ENCODE results near the gene ACYP2. TPM values are rescaled to one million over a fixed set of nuclear protein-coding genes. Genes with fewer than 3 reads are reported as not detected.
"Not testable (repeated sequence)": the region's sequence is repeated elsewhere in the genome, so short reads cannot be mapped to it uniquely, and the experiment has no call there.

ACYP2 gene
- total RNA-seq, 1 experiment from 2014 or later, result 9.2 TPM

DNA sequence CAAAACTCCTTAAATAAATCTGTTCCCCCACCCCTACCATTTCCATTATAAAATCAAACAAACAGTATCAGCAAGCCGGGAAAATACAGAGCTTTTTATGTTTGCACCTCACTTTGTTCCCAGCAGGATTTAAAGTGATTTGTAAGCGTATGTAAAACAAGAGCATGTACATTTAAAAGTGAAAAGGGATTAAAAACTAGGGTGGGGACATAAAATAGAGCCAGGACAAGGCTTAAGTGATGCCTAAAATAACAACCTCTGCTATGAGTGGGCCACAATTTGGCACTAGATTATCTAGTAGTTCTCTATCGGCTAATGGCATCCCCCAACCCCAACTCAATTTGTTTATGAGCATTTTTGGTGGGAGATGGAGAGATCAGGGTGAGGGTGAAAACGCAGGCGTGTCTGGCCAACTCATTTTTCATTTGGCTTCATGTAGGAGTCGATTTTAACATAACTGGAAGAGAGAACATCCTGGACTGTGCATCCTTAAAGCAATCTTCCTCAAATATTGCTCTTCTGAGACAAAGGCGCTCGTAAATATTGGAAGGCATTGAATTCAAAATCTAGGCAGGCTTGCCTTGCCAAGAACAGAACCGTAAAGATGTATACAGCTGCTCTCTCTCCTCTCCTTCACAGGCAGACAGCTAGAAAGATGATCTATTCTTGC, 175.1 kb downstream of the ACYP2 start:
- Histone ChIP-seq H3K27ac (no peak overlapping the region), H3K9me3 (replicated peaks) (no peaks in the 10 kb centered on the region), H3K36me3 (no peaks in the 10 kb centered on the region), H3K4me1 (replicated peaks) (no peaks in the 10 kb centered on the region), H3K27me3 (replicated peaks) (no peaks in the 10 kb centered on the region), H3K4me3 (no peak overlapping the region)
- no peak for DNase-seq (ENCODE audit: low read depth in 1 of 2, low spot score in 2 of 2)

DNA sequence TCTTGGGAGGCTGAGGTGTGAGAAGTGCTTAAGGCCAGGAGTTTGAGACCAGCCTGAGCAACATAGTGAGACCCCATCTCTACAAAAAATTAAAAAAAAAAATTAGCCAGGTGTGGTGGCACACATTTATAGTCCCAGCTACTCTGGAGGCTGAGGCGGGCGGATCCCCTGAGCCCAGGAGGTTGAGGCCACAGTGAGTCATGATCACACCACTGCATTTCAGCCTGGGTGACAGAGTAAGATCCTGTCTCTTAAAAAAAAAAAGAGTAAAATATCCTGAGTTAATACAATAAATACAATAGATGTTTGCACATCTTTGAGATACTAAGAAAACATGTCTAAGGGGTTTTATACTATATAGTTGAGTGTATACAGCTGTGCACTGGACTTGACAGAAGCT, 179.2 kb downstream of the ACYP2 start:
- not testable (repeated sequence) for H3K36me3 ChIP-seq; DNase-seq (ENCODE audit: low read depth in 1 of 2, low spot score in 2 of 2); H3K4me3 ChIP-seq; H3K4me1 ChIP-seq (replicated peaks); H3K9me3 ChIP-seq (replicated peaks); H3K27ac ChIP-seq; H3K27me3 ChIP-seq (replicated peaks)

DNA sequence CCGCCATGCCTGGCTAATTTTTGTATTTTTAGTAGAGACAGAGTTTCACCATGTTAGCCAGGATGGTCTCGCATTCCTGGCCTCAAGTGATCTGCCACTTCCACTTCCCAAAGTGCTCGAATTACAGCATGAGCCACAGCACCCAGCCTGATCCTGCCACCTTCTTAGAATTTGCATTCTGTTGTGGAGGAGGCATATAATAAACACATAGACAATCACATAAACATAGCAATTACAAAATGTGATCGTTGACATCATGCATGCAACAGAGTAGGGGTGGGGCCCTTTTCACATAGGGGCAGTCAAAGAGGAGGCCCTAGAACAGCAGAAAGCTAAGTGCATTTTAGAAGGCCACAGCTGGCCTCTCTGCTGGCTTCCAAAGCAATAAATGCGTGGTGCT, 180.5 kb downstream of the ACYP2 start:
- H3K4me1 ChIP-seq (replicated peaks), result no peaks in the 10 kb centered on the region
- H3K27ac ChIP-seq, result no peak overlapping the region
- H3K36me3 ChIP-seq, result no peaks in the 10 kb centered on the region
- no peaks in the 10 kb centered on the region for H3K9me3 ChIP-seq (replicated peaks)
- H3K4me3 ChIP-seq, result no peak overlapping the region
- no peaks in the 10 kb centered on the region for H3K27me3 ChIP-seq (replicated peaks)
- DNase-seq (ENCODE audit: low read depth in 1 of 2, low spot score in 2 of 2), result no peak

DNA sequence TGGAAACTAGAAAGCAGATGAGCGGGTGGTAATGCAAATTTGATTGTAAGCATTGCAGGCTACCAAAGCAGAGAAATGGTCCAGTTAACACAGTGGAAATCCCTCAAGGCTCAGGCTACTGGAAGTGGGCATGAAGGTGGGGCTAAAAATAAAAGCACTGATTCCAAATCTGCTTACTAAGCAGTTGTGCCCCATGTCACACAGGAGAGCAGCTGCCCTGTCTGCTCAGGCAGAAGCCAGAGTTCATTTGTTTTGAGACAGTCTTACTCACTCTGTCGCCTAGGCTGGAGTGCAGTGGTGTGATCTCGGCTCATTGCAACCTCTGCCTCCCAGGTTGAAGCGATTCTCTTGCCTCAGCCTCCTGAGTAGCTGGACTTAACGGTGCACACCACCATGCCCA, 183.1 kb downstream of the ACYP2 start:
- Histone ChIP-seq H3K9me3 (replicated peaks) (no peaks in the 10 kb centered on the region), H3K4me1 (replicated peaks) (no peaks in the 10 kb centered on the region), H3K36me3 (no peaks in the 10 kb centered on the region), H3K4me3 (no peak overlapping the region), H3K27ac (no peak overlapping the region), H3K27me3 (replicated peaks) (no peaks in the 10 kb centered on the region)
- DNase-seq (ENCODE audit: low read depth in 1 of 2, low spot score in 2 of 2), result no peak

DNA sequence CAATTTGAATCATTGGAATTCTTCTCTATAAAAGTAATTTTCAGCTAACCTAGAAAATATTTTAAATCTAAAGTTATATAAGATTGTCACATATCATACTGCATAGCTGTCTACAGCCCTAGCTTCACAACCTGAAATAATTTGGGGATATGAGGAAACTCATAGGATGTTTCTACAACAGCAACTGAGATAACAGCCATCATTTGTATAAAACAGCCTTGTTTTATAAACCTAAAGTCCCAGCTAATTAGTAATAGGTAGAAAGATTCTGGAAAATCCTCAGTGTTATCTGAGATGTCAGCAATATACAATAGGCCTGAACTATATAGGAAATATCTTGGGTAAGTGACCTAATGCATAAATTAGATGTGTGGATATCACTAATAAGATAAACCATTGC, 188.2 kb downstream of the ACYP2 start:
- Histone ChIP-seq H3K27ac (no peak overlapping the region), H3K4me3 (no peak overlapping the region), H3K4me1 (replicated peaks) (peaks cover 8% of the 10 kb centered on the region), H3K9me3 (replicated peaks) (no peaks in the 10 kb centered on the region), H3K27me3 (replicated peaks) (no peaks in the 10 kb centered on the region), H3K36me3 (no peaks in the 10 kb centered on the region)
- DNase-seq (ENCODE audit: low read depth in 1 of 2, low spot score in 2 of 2), result no peak

DNA sequence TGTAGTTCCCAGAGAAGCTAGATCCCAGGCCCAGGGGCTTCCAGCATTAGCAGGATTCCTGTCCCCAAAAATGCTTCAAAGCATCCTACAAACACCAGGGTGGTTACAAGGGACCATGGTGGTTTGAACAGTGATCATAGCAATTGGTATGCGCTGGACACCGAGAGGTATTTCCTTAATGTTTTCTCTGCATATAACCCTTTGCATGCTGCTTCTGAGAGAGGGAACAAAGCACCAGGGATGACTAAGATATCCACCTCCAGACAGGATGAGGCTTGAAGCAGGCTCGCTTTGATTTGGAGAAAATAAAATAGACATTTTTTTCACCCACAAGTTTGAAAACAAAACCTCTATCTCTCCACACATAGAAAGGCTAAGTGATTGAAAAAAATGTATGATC, 191.1 kb downstream of the ACYP2 start:
- no peak overlapping the region for H3K4me3 ChIP-seq
- peaks cover 8% of the 10 kb centered on the region for H3K4me1 ChIP-seq (replicated peaks)
- no peaks in the 10 kb centered on the region for H3K36me3 ChIP-seq
- H3K9me3 ChIP-seq (replicated peaks), result no peaks in the 10 kb centered on the region
- no peak overlapping the region for H3K27ac ChIP-seq
- DNase-seq (ENCODE audit: low read depth in 1 of 2, low spot score in 2 of 2), result peak in 1 of 2 experiments; percentile 24
- H3K27me3 ChIP-seq (replicated peaks), result no peaks in the 10 kb centered on the region

DNA sequence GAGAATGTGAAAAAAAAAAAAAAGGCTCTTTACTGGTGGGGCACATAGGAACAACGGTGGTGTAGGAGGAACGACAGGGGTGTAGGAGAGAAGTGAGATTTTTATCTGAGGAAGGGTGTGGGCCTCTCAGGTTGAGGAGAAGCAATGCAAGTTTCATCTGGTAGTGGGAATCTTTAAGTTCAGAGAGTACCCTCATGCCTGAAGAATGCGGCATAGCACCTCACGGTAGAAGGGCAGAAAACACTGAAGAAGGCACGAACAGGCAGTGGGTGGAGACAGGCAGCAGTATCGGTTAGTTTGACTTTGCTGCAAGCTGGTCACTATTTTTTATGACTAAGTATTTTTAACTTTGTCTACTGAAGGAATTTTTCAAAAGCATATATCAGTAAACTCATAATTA, 192.8 kb downstream of the ACYP2 start:
- H3K4me1 ChIP-seq (replicated peaks), result peaks cover 8% of the 10 kb centered on the region
- no peak for DNase-seq (ENCODE audit: low read depth in 1 of 2, low spot score in 2 of 2)
- H3K27ac ChIP-seq, result no peak overlapping the region
- H3K27me3 ChIP-seq (replicated peaks), result no peaks in the 10 kb centered on the region
- H3K4me3 ChIP-seq, result no peak overlapping the region
- H3K9me3 ChIP-seq (replicated peaks), result no peaks in the 10 kb centered on the region
- H3K36me3 ChIP-seq, result no peaks in the 10 kb centered on the region

DNA sequence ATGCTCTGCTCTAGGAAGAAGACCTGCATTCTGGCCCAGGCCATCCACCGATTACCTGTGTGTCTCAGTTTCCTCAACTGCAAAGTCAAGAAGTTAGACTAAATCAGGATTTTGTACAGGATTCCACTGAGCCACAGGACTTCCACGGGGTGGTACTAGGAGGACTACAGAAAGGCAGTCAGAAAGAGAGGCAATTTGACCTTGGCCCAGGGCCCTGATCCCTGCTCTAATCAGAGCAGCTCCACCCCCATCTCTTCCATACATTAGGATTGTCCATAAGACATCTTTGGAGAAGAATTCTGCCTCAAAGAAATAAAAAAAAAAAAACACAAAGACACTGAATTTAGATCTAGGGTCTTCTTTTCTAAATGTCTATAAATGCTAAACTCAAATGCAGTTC, 193.4 kb downstream of the ACYP2 start:
- Histone ChIP-seq H3K36me3 (no peaks in the 10 kb centered on the region), H3K4me3 (no peak overlapping the region), H3K9me3 (replicated peaks) (no peaks in the 10 kb centered on the region), H3K27me3 (replicated peaks) (no peaks in the 10 kb centered on the region), H3K27ac (no peak overlapping the region), H3K4me1 (replicated peaks) (peaks cover 8% of the 10 kb centered on the region)
- no peak for DNase-seq (ENCODE audit: low read depth in 1 of 2, low spot score in 2 of 2)

DNA sequence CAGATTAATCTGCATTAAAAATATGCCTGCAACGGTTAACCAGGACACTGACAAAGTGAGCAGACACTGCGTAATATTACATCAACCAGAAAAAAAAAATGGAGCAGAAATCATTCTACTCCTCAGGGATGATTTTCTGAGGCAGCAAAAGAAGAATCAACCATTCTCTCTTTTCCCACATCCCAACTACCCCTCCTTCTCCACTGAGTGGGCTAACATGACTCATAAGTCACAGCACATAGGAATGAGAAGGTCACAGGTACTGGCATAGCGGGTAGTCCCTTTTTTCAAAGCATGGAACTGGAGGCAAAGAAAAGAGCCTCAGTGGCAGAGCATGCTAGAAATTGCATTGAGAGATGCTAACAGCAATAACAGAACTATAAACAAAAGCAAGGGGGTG, 194.9 kb downstream of the ACYP2 start:
- Histone ChIP-seq H3K4me3 (no peak overlapping the region), H3K36me3 (no peaks in the 10 kb centered on the region), H3K27ac (no peak overlapping the region), H3K27me3 (replicated peaks) (no peaks in the 10 kb centered on the region), H3K4me1 (replicated peaks) (peaks cover 8% of the 10 kb centered on the region), H3K9me3 (replicated peaks) (no peaks in the 10 kb centered on the region)
- no peak for DNase-seq (ENCODE audit: low read depth in 1 of 2, low spot score in 2 of 2)

DNA sequence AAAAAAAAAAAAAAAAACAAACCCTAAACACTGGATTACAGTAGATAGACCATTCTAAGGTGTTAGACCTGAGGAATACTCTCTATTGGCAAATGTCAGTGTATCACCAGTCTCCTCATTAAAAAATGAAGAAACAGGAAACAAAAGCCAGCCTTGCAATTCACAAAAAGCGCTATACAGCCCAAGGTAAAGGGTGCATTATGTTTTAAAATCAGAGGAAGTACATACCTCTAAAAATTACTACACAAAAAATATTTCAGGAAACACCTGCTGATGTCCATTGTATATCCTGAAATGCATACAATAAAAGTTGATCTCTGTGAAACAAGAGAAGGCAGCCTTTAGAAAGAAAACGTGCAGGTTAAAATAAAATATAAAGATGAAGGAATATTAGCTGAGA, 195.5 kb downstream of the ACYP2 start:
- Histone ChIP-seq H3K4me1 (replicated peaks) (peaks cover 8% of the 10 kb centered on the region), H3K4me3 (no peak overlapping the region), H3K36me3 (no peaks in the 10 kb centered on the region), H3K27ac (no peak overlapping the region), H3K27me3 (replicated peaks) (no peaks in the 10 kb centered on the region), H3K9me3 (replicated peaks) (no peaks in the 10 kb centered on the region)
- no peak for DNase-seq (ENCODE audit: low read depth in 1 of 2, low spot score in 2 of 2)

DNA sequence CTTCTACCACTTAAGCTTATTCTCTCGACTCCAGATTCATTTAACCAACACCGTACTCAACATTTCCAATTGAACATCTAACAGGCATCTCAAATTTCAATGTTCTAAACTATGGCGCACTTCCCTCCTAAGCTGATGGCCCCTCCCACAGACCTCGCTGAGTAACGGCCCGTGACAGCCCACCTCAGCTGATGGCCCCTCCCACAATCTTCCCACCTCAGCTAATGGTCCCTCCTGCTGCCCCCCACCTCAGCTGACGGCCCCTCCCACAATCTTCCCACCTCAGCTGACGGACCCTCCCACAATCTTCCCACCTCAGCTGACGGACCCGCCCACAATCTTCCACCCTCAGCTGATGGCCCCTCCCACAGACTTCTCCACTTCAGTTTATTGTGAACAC, 197.7 kb downstream of the ACYP2 start:
- H3K9me3 ChIP-seq (replicated peaks), result no peaks in the 10 kb centered on the region
- no peaks in the 10 kb centered on the region for H3K27me3 ChIP-seq (replicated peaks)
- no peaks in the 10 kb centered on the region for H3K36me3 ChIP-seq
- H3K4me1 ChIP-seq (replicated peaks), result no peaks in the 10 kb centered on the region
- DNase-seq (ENCODE audit: low read depth in 1 of 2, low spot score in 2 of 2), result no peak
- H3K27ac ChIP-seq, result no peak overlapping the region
- H3K4me3 ChIP-seq, result no peak overlapping the region

DNA sequence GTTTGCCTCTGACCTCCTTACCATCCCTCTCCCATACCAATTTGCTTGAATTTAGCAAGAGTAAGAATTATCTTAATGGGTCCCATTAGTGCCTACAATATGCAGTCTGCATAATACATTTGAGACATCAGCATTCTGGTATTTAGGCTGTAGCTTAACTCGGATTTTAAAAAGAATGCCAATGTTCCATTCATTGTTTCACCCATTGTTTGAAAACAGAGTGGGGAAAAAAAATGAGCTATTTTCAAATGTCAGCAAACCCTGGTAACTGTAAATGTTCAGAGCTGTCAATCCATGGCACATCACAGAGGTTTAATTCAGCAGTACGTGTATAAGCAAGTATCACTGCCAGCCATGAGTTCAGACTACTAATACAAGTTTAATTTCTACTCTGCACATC, 202.6 kb downstream of the ACYP2 start:
- no peak overlapping the region for H3K4me3 ChIP-seq
- no peak for DNase-seq (ENCODE audit: low read depth in 1 of 2, low spot score in 2 of 2)
- no peaks in the 10 kb centered on the region for H3K36me3 ChIP-seq

DNA sequence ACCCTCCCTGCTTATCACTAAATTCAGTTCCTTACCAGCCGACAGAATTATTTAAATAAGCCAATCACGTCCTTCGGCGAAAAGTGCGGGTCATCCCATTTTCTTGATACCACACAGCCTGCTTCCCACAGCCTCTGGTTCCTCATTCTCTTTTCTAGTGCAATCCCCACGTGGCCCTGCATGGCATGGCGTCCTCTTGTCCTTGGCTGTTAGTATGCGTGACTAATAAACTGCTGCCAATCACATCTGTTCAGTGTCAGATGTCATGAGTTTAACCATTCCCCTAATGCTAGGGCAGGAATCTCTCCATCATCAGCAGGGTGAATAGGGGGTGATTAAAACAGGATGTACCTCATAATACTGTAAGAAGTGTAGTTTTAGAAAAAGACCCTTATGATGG, 203.4 kb downstream of the ACYP2 start:
- H3K4me1 ChIP-seq (replicated peaks), result no peaks in the 10 kb centered on the region
- DNase-seq (ENCODE audit: low read depth in 1 of 2, low spot score in 2 of 2), result no peak
- no peaks in the 10 kb centered on the region for H3K36me3 ChIP-seq
- no peaks in the 10 kb centered on the region for H3K27me3 ChIP-seq (replicated peaks)
- no peak overlapping the region for H3K4me3 ChIP-seq
- no peaks in the 10 kb centered on the region for H3K9me3 ChIP-seq (replicated peaks)
- no peak overlapping the region for H3K27ac ChIP-seq

More for the DNA sequence above, 202.6 kb downstream of the ACYP2 start:
- no peak overlapping the region for H3K27ac ChIP-seq
- H3K9me3 ChIP-seq (replicated peaks), result no peaks in the 10 kb centered on the region
- no peaks in the 10 kb centered on the region for H3K27me3 ChIP-seq (replicated peaks)
- H3K4me1 ChIP-seq (replicated peaks), result no peaks in the 10 kb centered on the region

DNA sequence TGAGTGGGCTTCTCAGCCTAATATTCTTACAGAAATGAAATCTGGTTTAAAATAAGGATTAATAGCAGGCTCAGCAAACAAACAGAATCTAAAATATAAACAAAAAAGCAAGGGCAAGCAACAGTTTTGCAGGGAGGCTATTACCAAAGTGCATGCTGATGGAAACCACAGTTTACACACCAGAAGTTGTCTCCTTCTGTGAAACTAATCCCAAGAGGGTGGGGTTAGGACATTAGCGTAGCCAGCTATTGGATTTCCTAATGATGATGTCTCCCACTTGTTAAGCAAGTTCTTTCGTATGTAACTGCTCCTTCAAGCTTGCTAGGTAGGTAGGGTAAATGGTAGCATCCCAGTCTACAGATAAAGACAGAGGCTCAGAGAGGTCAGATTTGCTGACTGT, 205.6 kb downstream of the ACYP2 start:
- H3K4me3 ChIP-seq, result no peak overlapping the region
- H3K4me1 ChIP-seq (replicated peaks), result no peaks in the 10 kb centered on the region
- no peaks in the 10 kb centered on the region for H3K9me3 ChIP-seq (replicated peaks)
- no peak overlapping the region for H3K27ac ChIP-seq
- DNase-seq (ENCODE audit: low read depth in 1 of 2, low spot score in 2 of 2), result no peak
- H3K27me3 ChIP-seq (replicated peaks), result no peaks in the 10 kb centered on the region
- H3K36me3 ChIP-seq, result no peaks in the 10 kb centered on the region

DNA sequence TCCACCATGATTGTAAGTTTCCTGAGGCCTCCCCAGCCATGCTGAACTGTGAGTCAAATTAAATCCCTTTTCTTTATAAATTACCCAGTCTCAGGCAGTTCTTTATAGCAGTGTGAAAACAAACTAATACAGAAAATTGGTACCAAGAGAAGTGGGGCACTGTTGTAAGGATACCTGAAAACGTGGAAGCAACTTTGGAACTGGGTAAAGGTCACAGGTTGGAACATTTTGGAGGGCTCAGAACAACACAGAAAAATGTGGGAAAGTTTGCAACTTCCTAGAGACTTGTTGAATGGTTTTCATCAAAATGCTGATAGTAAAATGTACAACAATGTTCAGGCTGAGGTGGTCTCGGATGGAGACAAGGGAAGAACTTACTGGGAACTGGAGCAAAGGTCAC, 209.1 kb downstream of the ACYP2 start:
- H3K9me3 ChIP-seq (replicated peaks); H3K4me3 ChIP-seq; H3K27ac ChIP-seq; H3K4me1 ChIP-seq (replicated peaks); H3K36me3 ChIP-seq; DNase-seq (ENCODE audit: low read depth in 1 of 2, low spot score in 2 of 2); H3K27me3 ChIP-seq (replicated peaks): not testable (repeated sequence)
